Glutamatergic neuron (in vitro differentiated cells): ENCODE data around the gene GNA12. TPM values are rescaled to one million over a fixed set of nuclear protein-coding genes. Genes with fewer than 3 reads are reported as not detected.
A peak's percentile ranks its signal among the peaks of the same experiment; 100 is the strongest.

ENCODE experiments used
- DNase-seq: peaks from one replicate; pipeline ENCODE4 v3.0.0; 2022
- H3K27ac Mint-ChIP-seq: one replicate; pipeline ENCODE4 v1.8.0; 2020; ENCODE audit warnings: mild to moderate bottlenecking, mixed read lengths, inconsistent platforms; ENCODE audit not compliant: unreplicated experiment
- H3K27me3 Mint-ChIP-seq: one replicate; pipeline ENCODE4 v1.8.0; 2020; ENCODE audit warnings: mild to moderate bottlenecking, moderate library complexity, mixed read lengths, inconsistent platforms; ENCODE audit not compliant: unreplicated experiment
- H3K36me3 Mint-ChIP-seq: one replicate; pipeline ENCODE4 v1.8.0; 2020; ENCODE audit warnings: mild to moderate bottlenecking, mixed read lengths, inconsistent platforms; ENCODE audit not compliant: unreplicated experiment
- H3K4me1 Mint-ChIP-seq: one replicate; pipeline ENCODE4 v1.8.0; 2020; ENCODE audit warnings: mild to moderate bottlenecking, low read depth, mixed read lengths, inconsistent platforms; ENCODE audit not compliant: unreplicated experiment
- H3K4me3 Mint-ChIP-seq: one replicate; pipeline ENCODE4 v1.8.0; 2020; ENCODE audit warnings: mild to moderate bottlenecking, mixed read lengths, inconsistent platforms; ENCODE audit not compliant: unreplicated experiment
- H3K9me3 Mint-ChIP-seq: one replicate; pipeline ENCODE4 v1.8.0; 2020; ENCODE audit warnings: mild to moderate bottlenecking, moderate library complexity, mixed read lengths, inconsistent platforms; ENCODE audit not compliant: unreplicated experiment
- total RNA-seq: library from RNA; stranded (reverse); fragmentation: NEBNext Ultra II Directional; extraction: Animal tissue kit (Norgen Biotek cat#: 25700); gene quantifications from one replicate; pipeline ENCODE4 v1.2.1, GENCODE V29; 2021; ENCODE audit not compliant: unreplicated experiment
- TF ChIP-seq, protein P1 (sequence below): fragments of 200-600 bp; sonication (generic); IDR thresholded peaks from one replicate; pipeline ENCODE4 v1.5.0; 2021; ENCODE audit not compliant: partially characterized antibody, unreplicated experiment

Gene GNA12
- total RNA-seq, 1 donor from 2014 or later, result 66.2 TPM

DNA sequence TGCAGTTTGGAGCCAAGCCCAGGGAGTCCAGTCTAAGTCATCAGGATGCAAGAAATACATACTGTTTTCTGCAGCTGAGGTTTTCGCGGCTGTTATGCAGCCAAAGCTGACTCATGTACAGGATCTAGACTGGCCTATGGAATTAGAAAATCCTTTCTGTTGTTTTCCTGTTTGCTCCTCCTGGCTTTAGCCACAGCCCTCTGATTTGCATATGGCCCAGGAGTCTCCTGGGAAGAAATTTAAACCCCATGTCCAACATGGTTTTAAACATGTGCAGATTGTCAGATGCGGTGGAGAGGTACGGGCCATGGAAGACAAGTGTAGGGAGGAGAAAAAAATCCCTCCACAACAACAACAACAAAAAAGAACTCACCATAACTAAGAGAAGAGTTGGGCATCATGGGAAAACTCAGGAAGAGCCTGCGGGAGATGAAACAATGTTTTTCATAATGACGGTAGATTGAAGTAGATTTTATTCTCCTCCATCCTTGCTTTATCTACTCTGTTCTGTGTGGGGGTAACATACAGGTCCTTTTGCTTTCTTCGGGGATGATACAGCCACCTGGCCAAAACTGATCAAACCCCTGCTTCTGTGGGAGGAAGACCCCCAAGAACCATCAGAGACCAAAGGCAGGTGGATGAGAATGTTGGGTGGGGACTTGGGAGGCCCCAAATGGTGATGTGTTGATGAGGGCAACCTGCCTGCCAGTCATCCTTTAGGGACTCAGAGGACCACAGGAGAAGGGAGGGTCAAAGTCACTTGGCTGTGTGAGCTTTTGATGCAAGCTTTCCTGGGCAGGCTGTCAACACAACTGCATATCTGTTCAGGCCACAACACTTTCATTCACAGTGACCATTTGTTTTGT, 29.8 kb upstream of the GNA12 start:
- TF ChIP-seq, protein P1, sequence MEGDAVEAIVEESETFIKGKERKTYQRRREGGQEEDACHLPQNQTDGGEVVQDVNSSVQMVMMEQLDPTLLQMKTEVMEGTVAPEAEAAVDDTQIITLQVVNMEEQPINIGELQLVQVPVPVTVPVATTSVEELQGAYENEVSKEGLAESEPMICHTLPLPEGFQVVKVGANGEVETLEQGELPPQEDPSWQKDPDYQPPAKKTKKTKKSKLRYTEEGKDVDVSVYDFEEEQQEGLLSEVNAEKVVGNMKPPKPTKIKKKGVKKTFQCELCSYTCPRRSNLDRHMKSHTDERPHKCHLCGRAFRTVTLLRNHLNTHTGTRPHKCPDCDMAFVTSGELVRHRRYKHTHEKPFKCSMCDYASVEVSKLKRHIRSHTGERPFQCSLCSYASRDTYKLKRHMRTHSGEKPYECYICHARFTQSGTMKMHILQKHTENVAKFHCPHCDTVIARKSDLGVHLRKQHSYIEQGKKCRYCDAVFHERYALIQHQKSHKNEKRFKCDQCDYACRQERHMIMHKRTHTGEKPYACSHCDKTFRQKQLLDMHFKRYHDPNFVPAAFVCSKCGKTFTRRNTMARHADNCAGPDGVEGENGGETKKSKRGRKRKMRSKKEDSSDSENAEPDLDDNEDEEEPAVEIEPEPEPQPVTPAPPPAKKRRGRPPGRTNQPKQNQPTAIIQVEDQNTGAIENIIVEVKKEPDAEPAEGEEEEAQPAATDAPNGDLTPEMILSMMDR, result no peak
- no peak for DNase-seq
- H3K36me3 Mint-ChIP-seq, result no peaks in the 10 kb centered on the region
- peaks cover 36% of the 10 kb centered on the region for H3K4me1 Mint-ChIP-seq
- peak overlapping the region; percentile 98 for H3K27ac Mint-ChIP-seq
- peak overlapping the region; percentile 6 for H3K4me3 Mint-ChIP-seq
- H3K9me3 Mint-ChIP-seq, result peaks cover 17% of the 10 kb centered on the region
- H3K27me3 Mint-ChIP-seq, result peaks cover 24% of the 10 kb centered on the region

DNA sequence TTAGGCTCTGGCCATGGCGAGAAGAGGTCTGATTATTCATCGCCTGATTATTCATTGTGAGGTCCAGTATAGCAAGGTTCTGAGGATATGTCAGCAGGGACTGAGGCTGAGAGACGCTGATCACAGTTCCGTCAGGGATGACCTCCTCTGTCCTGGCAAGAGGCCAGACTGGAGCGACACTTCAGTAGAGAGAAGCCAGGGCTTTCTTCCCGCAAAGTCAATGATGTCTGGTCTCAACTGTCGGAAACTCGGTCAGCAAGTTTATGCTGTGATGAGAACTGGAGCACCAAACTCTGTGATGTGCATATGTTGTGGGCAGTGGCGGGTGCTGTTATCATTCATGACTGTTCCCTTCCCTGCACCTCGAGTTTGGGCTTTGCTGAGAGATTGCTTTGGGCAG, 29.0 kb upstream of the GNA12 start:
- TF ChIP-seq, protein P1, result no peak
- H3K9me3 Mint-ChIP-seq, result peaks cover 11% of the 10 kb centered on the region
- DNase-seq, result no peak
- peaks cover 20% of the 10 kb centered on the region for H3K27me3 Mint-ChIP-seq
- no peaks in the 10 kb centered on the region for H3K36me3 Mint-ChIP-seq
- H3K4me3 Mint-ChIP-seq, result peak overlapping the region; percentile 6
- peak overlapping the region; percentile 21 for H3K27ac Mint-ChIP-seq
- H3K4me1 Mint-ChIP-seq, result peaks cover 30% of the 10 kb centered on the region

DNA sequence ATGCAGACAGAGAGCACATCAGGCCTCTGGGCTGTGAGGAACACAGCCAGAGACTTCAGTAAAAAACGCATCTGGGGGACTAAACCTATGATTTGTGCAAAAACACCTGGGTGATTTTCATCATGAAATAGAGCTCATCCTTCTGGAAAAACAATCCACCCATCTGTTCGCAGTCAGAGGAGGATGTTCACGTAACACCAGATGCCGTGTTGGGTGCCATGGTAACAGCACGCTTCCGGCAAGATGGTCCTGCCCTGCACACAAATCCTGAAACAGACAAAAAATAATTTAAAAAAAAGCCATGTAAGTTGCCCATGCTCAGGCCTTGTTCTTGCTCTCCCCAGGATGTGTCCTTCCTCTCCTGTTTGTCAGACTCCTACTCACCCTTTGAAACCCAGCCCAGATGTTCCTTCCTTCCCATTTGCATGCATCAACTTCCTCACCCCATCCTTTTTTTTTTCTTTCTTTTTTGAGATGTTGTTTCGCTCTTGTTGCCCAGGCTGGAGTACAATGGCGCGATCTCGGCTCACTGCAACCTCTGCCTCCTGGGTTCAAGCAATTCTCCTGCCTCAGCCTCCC, 28.3 kb upstream of the GNA12 start:
- DNase-seq, result no peak
- peak overlapping the region; percentile 11 for H3K4me3 Mint-ChIP-seq
- H3K27ac Mint-ChIP-seq, result peak overlapping the region; percentile 3
- H3K27me3 Mint-ChIP-seq, result peaks cover 18% of the 10 kb centered on the region
- peaks cover 11% of the 10 kb centered on the region for H3K9me3 Mint-ChIP-seq
- TF ChIP-seq, protein P1, result no peak
- H3K4me1 Mint-ChIP-seq, result peaks cover 30% of the 10 kb centered on the region
- no peaks in the 10 kb centered on the region for H3K36me3 Mint-ChIP-seq

DNA sequence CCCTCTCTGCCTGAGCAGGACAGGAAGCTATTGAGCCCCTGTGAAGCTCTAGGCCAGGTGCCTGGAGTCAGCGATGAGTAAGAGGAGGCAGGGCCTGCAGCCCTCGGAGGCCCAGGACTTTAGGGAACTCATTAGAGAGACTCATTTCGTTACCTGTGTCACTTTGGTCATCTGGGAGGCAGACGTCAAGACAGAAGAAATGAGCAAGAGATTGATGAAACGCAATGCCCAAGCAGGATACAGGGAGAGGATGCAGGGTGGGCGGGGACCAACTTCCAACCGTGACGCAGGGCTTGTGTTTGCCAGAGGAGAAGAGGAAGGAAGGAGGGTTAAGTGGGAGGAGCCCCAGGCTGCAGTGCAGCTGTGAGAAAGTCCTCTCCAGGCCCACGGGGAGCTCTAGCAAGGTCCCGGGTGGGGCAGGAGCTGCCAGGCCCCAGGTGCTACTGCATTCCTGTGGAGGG, 26.4 kb upstream of the GNA12 start:
- Mint-ChIP-seq H3K36me3 (no peaks in the 10 kb centered on the region), H3K4me1 (peaks cover 22% of the 10 kb centered on the region), H3K27ac (no peak overlapping the region), H3K9me3 (peaks cover 10% of the 10 kb centered on the region), H3K4me3 (no peak overlapping the region), H3K27me3 (peaks cover 17% of the 10 kb centered on the region)
- TF ChIP-seq, protein P1, result no peak
- no peak for DNase-seq

DNA sequence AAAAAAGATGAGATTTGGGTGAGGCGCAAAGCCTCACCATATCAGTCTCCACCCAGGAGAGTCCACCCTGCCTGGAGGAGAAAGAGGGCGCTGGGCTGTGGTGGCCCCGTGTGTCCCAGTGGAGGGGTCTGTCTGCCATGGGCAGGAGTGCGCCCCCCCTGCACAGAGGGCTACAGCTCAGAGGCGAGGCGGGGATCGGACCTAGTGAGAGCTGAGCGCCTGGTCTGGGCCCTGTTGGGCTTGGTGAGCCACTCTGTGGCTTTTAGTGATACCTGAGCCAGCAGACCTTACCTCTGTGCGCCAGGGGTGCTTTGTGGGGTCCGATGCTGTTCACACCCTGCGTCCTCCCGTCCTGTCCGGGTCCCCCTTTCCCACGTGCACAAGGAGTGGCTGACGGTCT, 25.9 kb upstream of the GNA12 start:
- H3K27ac Mint-ChIP-seq, result no peak overlapping the region
- H3K4me1 Mint-ChIP-seq, result peaks cover 26% of the 10 kb centered on the region

More for the DNA sequence above, 25.9 kb upstream of the GNA12 start:
- peaks cover 14% of the 10 kb centered on the region for H3K27me3 Mint-ChIP-seq
- TF ChIP-seq, protein P1, result no peak
- H3K9me3 Mint-ChIP-seq, result peaks cover 10% of the 10 kb centered on the region
- no peaks in the 10 kb centered on the region for H3K36me3 Mint-ChIP-seq
- H3K4me3 Mint-ChIP-seq, result no peak overlapping the region
- no peak for DNase-seq
